ENCODE measurements around the gene ZMAT5.

ZMAT5 gene

DNA sequence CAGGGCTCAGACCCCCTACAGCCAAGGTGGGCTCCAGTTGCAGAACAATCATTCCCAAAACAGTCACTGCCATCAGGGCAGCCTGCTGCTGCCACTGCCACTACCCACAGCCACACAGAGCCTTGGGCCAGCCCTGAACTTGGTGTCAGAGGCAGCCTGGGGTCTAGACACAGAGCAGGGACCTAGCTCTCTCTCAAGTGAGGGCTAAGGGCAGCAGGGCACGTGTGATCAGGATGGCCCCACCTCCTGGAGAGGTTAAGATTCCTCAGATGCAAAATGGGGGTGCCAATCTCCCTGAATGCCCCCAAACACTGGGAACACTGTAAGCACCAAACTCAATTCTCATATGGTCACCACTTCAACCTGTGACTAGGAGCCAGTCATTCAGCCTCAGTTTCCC, 31.4 kb downstream of the ZMAT5 start:
- no peaks in the 10 kb centered on the region for H3K9me2 ChIP-seq (ENCODE audit: low read depth, low read length)
- H3K79me2 ChIP-seq (ENCODE audit: insufficient read depth, low read length) = no peaks in the 10 kb centered on the region
- H3K27me3 ChIP-seq (ENCODE audit: insufficient read depth, low read length) = no peaks in the 10 kb centered on the region
- no peak overlapping the region for H3K4me2 ChIP-seq (ENCODE audit: low read length)
- H4K20me1 ChIP-seq (ENCODE audit: insufficient read depth, low read length) = no peaks in the 10 kb centered on the region
- no peak overlapping the region for H3K27ac ChIP-seq (ENCODE audit: low read depth, low read length, poor library complexity, severe bottlenecking)
- H3K9me3 ChIP-seq (ENCODE audit: low read length) = no peaks in the 10 kb centered on the region
- no peaks in the 10 kb centered on the region for H3F3A ChIP-seq (ENCODE audit: insufficient read depth, low read length)
- TF ChIP-seq, protein P1, sequence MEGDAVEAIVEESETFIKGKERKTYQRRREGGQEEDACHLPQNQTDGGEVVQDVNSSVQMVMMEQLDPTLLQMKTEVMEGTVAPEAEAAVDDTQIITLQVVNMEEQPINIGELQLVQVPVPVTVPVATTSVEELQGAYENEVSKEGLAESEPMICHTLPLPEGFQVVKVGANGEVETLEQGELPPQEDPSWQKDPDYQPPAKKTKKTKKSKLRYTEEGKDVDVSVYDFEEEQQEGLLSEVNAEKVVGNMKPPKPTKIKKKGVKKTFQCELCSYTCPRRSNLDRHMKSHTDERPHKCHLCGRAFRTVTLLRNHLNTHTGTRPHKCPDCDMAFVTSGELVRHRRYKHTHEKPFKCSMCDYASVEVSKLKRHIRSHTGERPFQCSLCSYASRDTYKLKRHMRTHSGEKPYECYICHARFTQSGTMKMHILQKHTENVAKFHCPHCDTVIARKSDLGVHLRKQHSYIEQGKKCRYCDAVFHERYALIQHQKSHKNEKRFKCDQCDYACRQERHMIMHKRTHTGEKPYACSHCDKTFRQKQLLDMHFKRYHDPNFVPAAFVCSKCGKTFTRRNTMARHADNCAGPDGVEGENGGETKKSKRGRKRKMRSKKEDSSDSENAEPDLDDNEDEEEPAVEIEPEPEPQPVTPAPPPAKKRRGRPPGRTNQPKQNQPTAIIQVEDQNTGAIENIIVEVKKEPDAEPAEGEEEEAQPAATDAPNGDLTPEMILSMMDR (IDR thresholded peaks at IDR 0.05; ENCODE audit: low read length) = no peak
- no peak for TF ChIP-seq EZH2 (IDR thresholded peaks at IDR 0.05; ENCODE audit: borderline replicate concordance, low read length)
- no peak overlapping the region for H3K9ac ChIP-seq (ENCODE audit: low read length)
- no peak overlapping the region for H2AFZ ChIP-seq (ENCODE audit: low read length)
- H3K4me1 ChIP-seq (ENCODE audit: insufficient read depth, low read length, severe bottlenecking) = no peaks in the 10 kb centered on the region
- no peak overlapping the region for H3K4me3 ChIP-seq (ENCODE audit: low read depth, low read length, poor library complexity, severe bottlenecking)
- 0 out of 2 replicates have a peak, but pooled peaks cover 6% of the 10 kb centered on the region for H3K36me3 ChIP-seq (ENCODE audit: insufficient read depth, low read length)

DNA sequence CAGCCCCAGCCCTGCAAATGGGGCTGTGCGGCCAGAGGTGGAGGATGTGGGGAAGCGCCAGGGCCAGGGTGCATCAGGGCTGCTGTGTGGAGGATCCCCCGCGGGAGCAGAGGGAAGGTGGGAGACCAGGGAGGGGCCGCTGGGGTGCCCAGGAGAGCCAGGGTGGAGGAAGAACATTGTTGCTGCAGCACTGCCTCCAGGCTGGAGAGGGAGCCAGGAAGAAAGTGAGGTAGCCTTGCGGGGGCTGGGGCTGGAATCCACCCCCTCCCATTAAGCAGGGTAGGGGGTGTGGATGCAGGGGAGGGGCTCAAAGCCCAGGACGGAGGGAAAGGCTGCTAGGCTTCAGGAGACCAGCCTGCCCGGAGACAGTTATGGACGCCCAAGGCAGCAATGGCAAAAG, 32.0 kb downstream of the ZMAT5 start:
- Histone ChIP-seq H3K4me1 (ENCODE audit: insufficient read depth, low read length, severe bottlenecking) (no peaks in the 10 kb centered on the region), H3K27me3 (ENCODE audit: insufficient read depth, low read length) (no peaks in the 10 kb centered on the region), H3K4me3 (ENCODE audit: low read depth, low read length, poor library complexity, severe bottlenecking) (no peak overlapping the region), H3K9me3 (ENCODE audit: low read length) (no peaks in the 10 kb centered on the region), H3K36me3 (ENCODE audit: insufficient read depth, low read length) (0 out of 2 replicates have a peak, but pooled peaks cover 6% of the 10 kb centered on the region), H3K9me2 (ENCODE audit: low read depth, low read length) (no peaks in the 10 kb centered on the region), H3F3A (ENCODE audit: insufficient read depth, low read length) (no peaks in the 10 kb centered on the region), H2AFZ (ENCODE audit: low read length) (no peak overlapping the region), H3K27ac (ENCODE audit: low read depth, low read length, poor library complexity, severe bottlenecking) (no peak overlapping the region), H3K9ac (ENCODE audit: low read length) (no peak overlapping the region), H4K20me1 (ENCODE audit: insufficient read depth, low read length) (no peaks in the 10 kb centered on the region), H3K4me2 (ENCODE audit: low read length) (no peak overlapping the region), H3K79me2 (ENCODE audit: insufficient read depth, low read length) (no peaks in the 10 kb centered on the region)
- no peak for TF ChIP-seq EZH2 (IDR thresholded peaks at IDR 0.05; ENCODE audit: borderline replicate concordance, low read length)
- TF ChIP-seq, protein P1 (IDR thresholded peaks at IDR 0.05; ENCODE audit: low read length) = no peak

DNA sequence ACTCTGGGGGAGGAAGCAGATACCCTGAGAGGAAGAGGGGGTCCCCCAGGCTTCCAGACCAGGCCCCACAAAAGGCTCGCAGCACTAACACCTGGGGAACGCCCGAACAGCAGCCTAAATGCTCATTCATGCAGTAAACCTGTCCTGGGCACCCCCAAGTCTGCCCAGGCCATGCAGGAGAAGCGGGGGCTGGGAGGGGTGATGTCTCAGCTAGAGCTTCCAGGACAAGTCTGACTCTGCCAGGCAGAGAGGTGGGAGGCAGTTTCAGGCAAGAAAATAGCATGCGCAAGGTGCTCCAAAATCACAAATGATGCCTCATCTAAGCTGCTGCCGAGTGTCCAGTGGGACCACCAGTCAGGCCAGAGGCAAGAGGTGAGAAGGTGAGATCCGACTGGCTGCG, 32.4 kb downstream of the ZMAT5 start:
- Histone ChIP-seq H3K9me2 (ENCODE audit: low read depth, low read length) (no peaks in the 10 kb centered on the region), H3F3A (ENCODE audit: insufficient read depth, low read length) (no peaks in the 10 kb centered on the region), H3K9me3 (ENCODE audit: low read length) (no peaks in the 10 kb centered on the region), H4K20me1 (ENCODE audit: insufficient read depth, low read length) (no peaks in the 10 kb centered on the region), H3K27ac (ENCODE audit: low read depth, low read length, poor library complexity, severe bottlenecking) (no peak overlapping the region), H3K9ac (ENCODE audit: low read length) (no peak overlapping the region), H3K4me1 (ENCODE audit: insufficient read depth, low read length, severe bottlenecking) (no peaks in the 10 kb centered on the region), H3K79me2 (ENCODE audit: insufficient read depth, low read length) (no peaks in the 10 kb centered on the region), H3K4me3 (ENCODE audit: low read depth, low read length, poor library complexity, severe bottlenecking) (no peak overlapping the region), H2AFZ (ENCODE audit: low read length) (no peak overlapping the region), H3K4me2 (ENCODE audit: low read length) (no peak overlapping the region), H3K27me3 (ENCODE audit: insufficient read depth, low read length) (no peaks in the 10 kb centered on the region), H3K36me3 (ENCODE audit: insufficient read depth, low read length) (0 out of 2 replicates have a peak, but pooled peaks cover 4% of the 10 kb centered on the region)
- TF ChIP-seq, protein P1 (IDR thresholded peaks at IDR 0.05; ENCODE audit: low read length) = no peak
- TF ChIP-seq EZH2 (IDR thresholded peaks at IDR 0.05; ENCODE audit: borderline replicate concordance, low read length) = no peak

Data from OCI-LY1 (cell line).